Stimulated activated naive CD8-positive, alpha-beta T cell treated with anti-CD3 and anti-CD28 coated beads, Interleukin-15, Interleukin-2, amounts not matched to agents 100 ng/mL and 50 ng/mL, for 24 hours (primary cell): ENCODE results near the gene PSMB8.
"Not testable (repeated sequence)": the region's sequence is repeated elsewhere in the genome, so short reads cannot be mapped to it uniquely, and the experiment has no call there.

Experiments used
- H3K27ac Mint-ChIP-seq: one replicate; pipeline ENCODE4 v1.8.0; 2021; ENCODE audit warnings: mild to moderate bottlenecking, mixed read lengths
- H3K27me3 Mint-ChIP-seq: one replicate; pipeline ENCODE4 v1.8.0; 2021; ENCODE audit warnings: mixed read lengths
- H3K36me3 Mint-ChIP-seq: one replicate; pipeline ENCODE4 v1.8.0; 2021; ENCODE audit warnings: low read depth, mixed read lengths
- H3K4me1 Mint-ChIP-seq: one replicate; pipeline ENCODE4 v1.8.0; 2021; ENCODE audit warnings: low read depth, mixed read lengths
- H3K4me3 Mint-ChIP-seq: one replicate; pipeline ENCODE4 v1.8.0; 2021; ENCODE audit warnings: mild to moderate bottlenecking, mixed read lengths
- H3K9me3 Mint-ChIP-seq: one replicate; pipeline ENCODE4 v1.8.0; 2021; ENCODE audit warnings: mixed read lengths

Gene PSMB8

GRCh38 chr6:32833664-32834063 lies 10.2 kb downstream of the PSMB8 start:
- Mint-ChIP-seq H3K27ac (peak overlapping the region; percentile 76), H3K36me3 (peaks cover 90% of the 10 kb centered on the region), H3K27me3 (no peaks in the 10 kb centered on the region), H3K9me3 (no peaks in the 10 kb centered on the region), H3K4me3 (peak overlapping the region; percentile 88), H3K4me1 (peaks cover 71% of the 10 kb centered on the region)

- H3K27ac Mint-ChIP-seq, result peak overlapping the region; percentile 53
- no peak overlapping the region for H3K4me3 Mint-ChIP-seq
- H3K27me3 Mint-ChIP-seq, result no peaks in the 10 kb centered on the region
- peaks cover 78% of the 10 kb centered on the region for H3K4me1 Mint-ChIP-seq
- H3K36me3 Mint-ChIP-seq, result peaks cover 97% of the 10 kb centered on the region
- no peaks in the 10 kb centered on the region for H3K9me3 Mint-ChIP-seq
Measured at GRCh38 chr6:32832535-32832934, 11.3 kb downstream of the PSMB8 start.

GRCh38 chr6:32830936-32831335 lies 12.9 kb downstream of the PSMB8 start:
- Mint-ChIP-seq H3K4me1 (peaks cover 76% of the 10 kb centered on the region), H3K27ac (peak overlapping the region; percentile 8), H3K27me3 (no peaks in the 10 kb centered on the region), H3K36me3 (peaks cover 92% of the 10 kb centered on the region), H3K4me3 (no peak overlapping the region), H3K9me3 (no peaks in the 10 kb centered on the region)

GRCh38 chr6:32830017-32830416 lies 13.8 kb downstream of the PSMB8 start:
- no peaks in the 10 kb centered on the region for H3K27me3 Mint-ChIP-seq
- H3K4me3 Mint-ChIP-seq, result no peak overlapping the region
- peaks cover 67% of the 10 kb centered on the region for H3K4me1 Mint-ChIP-seq
- peaks cover 83% of the 10 kb centered on the region for H3K36me3 Mint-ChIP-seq
- H3K27ac Mint-ChIP-seq, result peak overlapping the region; percentile 50
- H3K9me3 Mint-ChIP-seq, result no peaks in the 10 kb centered on the region

GRCh38 chr6:32829495-32829894 lies 14.4 kb downstream of the PSMB8 start:
- Mint-ChIP-seq H3K27ac (peak overlapping the region; percentile 80), H3K27me3 (no peaks in the 10 kb centered on the region), H3K4me3 (no peak overlapping the region), H3K4me1 (peaks cover 61% of the 10 kb centered on the region), H3K9me3 (no peaks in the 10 kb centered on the region), H3K36me3 (peaks cover 78% of the 10 kb centered on the region)

DNA sequence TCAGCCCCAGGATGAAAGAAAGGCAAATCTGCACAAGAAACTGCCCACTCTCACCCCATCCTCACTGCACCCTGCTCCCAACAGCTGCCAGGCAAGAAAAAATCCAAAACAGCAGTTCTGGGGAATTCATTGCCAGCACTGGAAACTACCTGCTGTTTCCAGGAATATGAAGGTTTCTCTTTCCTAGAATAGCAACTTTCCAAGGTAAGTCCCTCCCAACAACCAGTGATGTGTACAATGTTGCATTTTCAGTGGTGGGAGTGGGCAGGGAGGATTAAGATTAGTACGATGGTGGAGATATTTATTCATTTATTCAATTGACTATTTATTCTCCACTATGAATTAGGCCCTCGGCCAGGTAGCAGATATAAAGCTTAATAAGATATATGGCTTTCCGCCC lies 16.8 kb downstream of the PSMB8 start:
- no peaks in the 10 kb centered on the region for H3K9me3 Mint-ChIP-seq
- H3K36me3 Mint-ChIP-seq, result peaks cover 53% of the 10 kb centered on the region
- peak overlapping the region; percentile 71 for H3K27ac Mint-ChIP-seq
- H3K4me3 Mint-ChIP-seq, result no peak overlapping the region
- peaks cover 38% of the 10 kb centered on the region for H3K4me1 Mint-ChIP-seq
- no peaks in the 10 kb centered on the region for H3K27me3 Mint-ChIP-seq

GRCh38 chr6:32825966-32826365 lies 17.9 kb downstream of the PSMB8 start:
- Mint-ChIP-seq H3K4me3 (no peak overlapping the region), H3K4me1 (peaks cover 38% of the 10 kb centered on the region), H3K36me3 (peaks cover 43% of the 10 kb centered on the region), H3K9me3 (no peaks in the 10 kb centered on the region), H3K27ac (peak overlapping the region; percentile 71), H3K27me3 (no peaks in the 10 kb centered on the region)

GRCh38 chr6:32819729-32820128 lies 24.1 kb downstream of the PSMB8 start:
- Mint-ChIP-seq H3K4me1 (peaks cover 35% of the 10 kb centered on the region), H3K36me3 (no peaks in the 10 kb centered on the region), H3K27ac (peak overlapping the region; percentile 66)

DNA sequence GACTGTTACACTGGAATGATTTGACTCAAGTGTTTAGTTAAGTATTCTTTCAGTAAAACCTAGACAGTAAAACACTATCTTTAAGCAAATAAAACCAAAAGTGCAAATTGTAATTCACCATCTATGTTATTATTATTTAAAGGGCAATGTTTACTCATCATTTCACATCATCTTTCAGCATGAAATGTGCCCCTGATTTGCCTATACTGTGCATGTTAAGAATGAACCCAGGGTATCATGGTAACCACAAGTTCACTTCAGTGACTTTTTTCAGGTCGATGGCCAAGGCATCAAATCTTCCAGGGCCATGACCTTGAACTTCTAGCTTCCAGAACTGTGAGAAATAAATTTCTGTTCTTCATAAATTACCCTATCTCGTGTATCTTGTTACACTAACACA lies 25.0 kb downstream of the PSMB8 start:
- no peak overlapping the region for H3K4me3 Mint-ChIP-seq
- H3K27ac Mint-ChIP-seq, result peak overlapping the region; percentile 16
- H3K9me3 Mint-ChIP-seq, result no peaks in the 10 kb centered on the region
- H3K36me3 Mint-ChIP-seq, result no peaks in the 10 kb centered on the region
- peaks cover 35% of the 10 kb centered on the region for H3K4me1 Mint-ChIP-seq
- H3K27me3 Mint-ChIP-seq, result no peaks in the 10 kb centered on the region

More at GRCh38 chr6:32819729-32820128, 24.1 kb downstream of the PSMB8 start:
- no peaks in the 10 kb centered on the region for H3K27me3 Mint-ChIP-seq
- no peak overlapping the region for H3K4me3 Mint-ChIP-seq
- no peaks in the 10 kb centered on the region for H3K9me3 Mint-ChIP-seq

GRCh38 chr6:32816746-32817204 lies 27.1 kb downstream of the PSMB8 start, which contains the start of gene HLA-DOB:
Gene HLA-DOB, minus strand, starts transcription at chr6:32817002. Its CDS starts 51 bp downstream, at chr6:32816951.
- Mint-ChIP-seq H3K36me3 (no peaks in the 10 kb centered on the region), H3K4me1 (peaks cover 33% of the 10 kb centered on the region), H3K27me3 (no peaks in the 10 kb centered on the region), H3K27ac (peak within 1 kb of the TSS; percentile 84), H3K9me3 (no peaks in the 10 kb centered on the region), H3K4me3 (peak within 1 kb of the TSS; percentile 66)

- Mint-ChIP-seq H3K36me3 (no peaks in the 10 kb centered on the region), H3K27me3 (no peaks in the 10 kb centered on the region), H3K4me3 (peak overlapping the region; percentile 66), H3K4me1 (peaks cover 27% of the 10 kb centered on the region), H3K9me3 (no peaks in the 10 kb centered on the region), H3K27ac (peak overlapping the region; percentile 17)
Measured at GRCh38 chr6:32815996-32816395, 27.9 kb downstream of the PSMB8 start.

DNA sequence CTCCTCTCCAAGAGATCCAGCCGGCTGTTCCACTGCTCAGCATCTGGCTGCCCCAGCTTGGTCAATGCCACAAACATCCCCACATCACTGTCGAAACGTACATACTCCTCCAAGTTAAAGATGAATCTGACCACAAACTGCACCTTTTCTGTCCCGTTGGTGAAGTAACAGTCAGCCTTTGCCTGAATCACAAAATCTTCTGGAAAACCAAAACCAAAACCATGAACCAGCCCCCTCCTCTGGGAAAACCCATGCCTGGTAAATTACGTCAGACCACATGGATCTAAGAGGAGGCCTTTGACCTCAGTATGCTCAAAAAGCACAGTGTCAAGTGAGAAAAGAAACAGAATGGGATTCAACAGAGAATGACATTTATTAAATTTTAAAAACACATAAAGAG lies 28.7 kb downstream of the PSMB8 start:
- H3K36me3 Mint-ChIP-seq, result no peaks in the 10 kb centered on the region
- H3K27ac Mint-ChIP-seq, result peak overlapping the region; percentile 69
- H3K9me3 Mint-ChIP-seq, result no peaks in the 10 kb centered on the region
- H3K4me1 Mint-ChIP-seq, result peaks cover 19% of the 10 kb centered on the region
- peak overlapping the region; percentile 66 for H3K4me3 Mint-ChIP-seq
- no peaks in the 10 kb centered on the region for H3K27me3 Mint-ChIP-seq

- Mint-ChIP-seq H3K9me3 (no peaks in the 10 kb centered on the region), H3K4me3 (no peak overlapping the region), H3K27me3 (no peaks in the 10 kb centered on the region), H3K36me3 (no peaks in the 10 kb centered on the region), H3K4me1 (peaks cover 10% of the 10 kb centered on the region), H3K27ac (no peak overlapping the region)
Measured at GRCh38 chr6:32814145-32814544, 29.7 kb downstream of the PSMB8 start.

DNA sequence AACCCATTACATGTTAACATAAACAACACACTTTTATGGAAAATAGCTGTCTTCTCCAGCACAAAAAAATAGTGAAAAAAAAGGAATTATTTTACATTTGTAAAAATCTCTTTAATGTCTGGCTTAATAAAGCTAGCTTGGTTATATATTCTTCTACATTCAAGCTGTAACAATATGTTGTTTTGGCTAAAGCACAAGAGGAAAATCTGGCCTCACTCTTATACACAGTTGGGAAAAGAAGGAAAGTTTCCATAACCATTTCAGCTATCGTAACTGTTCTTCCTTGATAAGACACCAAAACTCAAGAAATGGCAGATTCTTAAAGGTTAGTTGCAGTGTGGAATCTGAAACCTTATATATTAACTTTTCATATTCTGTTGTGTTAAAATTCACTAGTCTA lies 34.7 kb downstream of the PSMB8 start:
- no peak overlapping the region for H3K4me3 Mint-ChIP-seq
- H3K36me3 Mint-ChIP-seq, result no peaks in the 10 kb centered on the region

DNA sequence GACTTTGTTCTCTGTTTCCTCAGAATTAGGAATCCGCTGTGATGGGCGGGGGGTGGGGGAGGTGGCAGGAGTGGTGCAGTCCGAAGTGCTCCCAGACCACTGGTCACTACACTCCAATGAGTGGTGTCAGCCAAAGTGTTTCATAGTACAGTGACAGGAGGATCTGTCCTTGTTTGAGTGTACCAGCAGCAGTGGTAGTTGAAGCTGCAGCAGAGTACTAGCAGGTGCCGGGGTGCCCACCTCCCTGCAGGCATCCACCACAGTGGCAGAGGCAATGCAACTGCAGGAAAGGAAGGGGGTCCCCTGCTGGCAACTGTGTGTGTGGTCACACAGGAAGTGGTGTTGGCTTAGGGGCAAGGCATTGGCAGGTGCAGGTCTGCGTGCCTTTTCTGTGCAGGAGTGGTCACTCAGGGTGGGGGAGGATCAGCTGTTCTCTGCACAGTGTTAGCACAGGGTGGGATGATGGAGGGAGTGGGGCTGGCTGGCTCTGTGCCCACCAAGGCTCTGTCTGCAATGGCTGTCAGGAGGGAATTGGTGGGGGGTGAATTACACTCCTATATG lies 36.7 kb downstream of the PSMB8 start:
- no peaks in the 10 kb centered on the region for H3K36me3 Mint-ChIP-seq
- peaks cover 37% of the 10 kb centered on the region for H3K27me3 Mint-ChIP-seq
- H3K4me1 Mint-ChIP-seq, result no peaks in the 10 kb centered on the region
- H3K27ac Mint-ChIP-seq, result no peak overlapping the region
- H3K4me3 Mint-ChIP-seq, result no peak overlapping the region
- no peaks in the 10 kb centered on the region for H3K9me3 Mint-ChIP-seq

More for the DNA sequence above, 34.7 kb downstream of the PSMB8 start:
- H3K4me1 Mint-ChIP-seq, result no peaks in the 10 kb centered on the region
- H3K9me3 Mint-ChIP-seq, result no peaks in the 10 kb centered on the region
- peaks cover 19% of the 10 kb centered on the region for H3K27me3 Mint-ChIP-seq
- H3K27ac Mint-ChIP-seq, result no peak overlapping the region

DNA sequence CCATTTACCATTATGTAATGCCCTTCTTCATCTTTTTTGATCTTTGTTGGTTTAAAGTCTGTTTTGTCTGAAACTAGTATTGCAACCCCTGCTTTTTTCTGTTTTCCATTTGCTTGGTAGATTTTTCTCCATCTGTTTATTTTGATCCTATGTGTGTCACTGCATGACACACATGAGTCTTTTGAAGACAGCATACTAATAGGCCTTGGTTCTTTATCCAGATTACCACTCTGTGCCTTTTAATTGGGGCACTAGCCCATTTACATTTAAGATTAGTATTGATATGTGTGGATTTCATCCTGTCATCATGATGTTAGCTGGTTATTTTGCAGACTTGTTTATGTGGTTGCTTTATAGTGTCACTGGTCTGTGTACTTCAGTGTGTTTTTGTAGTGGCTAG lies 38.4 kb downstream of the PSMB8 start:
- H3K4me3 Mint-ChIP-seq, H3K4me1 Mint-ChIP-seq, H3K27ac Mint-ChIP-seq, H3K9me3 Mint-ChIP-seq, H3K36me3 Mint-ChIP-seq: not testable (repeated sequence)
- peaks cover 49% of the 10 kb centered on the region for H3K27me3 Mint-ChIP-seq
